ENCODE measurements around the gene CFAP99.

The CFAP99 gene

DNA sequence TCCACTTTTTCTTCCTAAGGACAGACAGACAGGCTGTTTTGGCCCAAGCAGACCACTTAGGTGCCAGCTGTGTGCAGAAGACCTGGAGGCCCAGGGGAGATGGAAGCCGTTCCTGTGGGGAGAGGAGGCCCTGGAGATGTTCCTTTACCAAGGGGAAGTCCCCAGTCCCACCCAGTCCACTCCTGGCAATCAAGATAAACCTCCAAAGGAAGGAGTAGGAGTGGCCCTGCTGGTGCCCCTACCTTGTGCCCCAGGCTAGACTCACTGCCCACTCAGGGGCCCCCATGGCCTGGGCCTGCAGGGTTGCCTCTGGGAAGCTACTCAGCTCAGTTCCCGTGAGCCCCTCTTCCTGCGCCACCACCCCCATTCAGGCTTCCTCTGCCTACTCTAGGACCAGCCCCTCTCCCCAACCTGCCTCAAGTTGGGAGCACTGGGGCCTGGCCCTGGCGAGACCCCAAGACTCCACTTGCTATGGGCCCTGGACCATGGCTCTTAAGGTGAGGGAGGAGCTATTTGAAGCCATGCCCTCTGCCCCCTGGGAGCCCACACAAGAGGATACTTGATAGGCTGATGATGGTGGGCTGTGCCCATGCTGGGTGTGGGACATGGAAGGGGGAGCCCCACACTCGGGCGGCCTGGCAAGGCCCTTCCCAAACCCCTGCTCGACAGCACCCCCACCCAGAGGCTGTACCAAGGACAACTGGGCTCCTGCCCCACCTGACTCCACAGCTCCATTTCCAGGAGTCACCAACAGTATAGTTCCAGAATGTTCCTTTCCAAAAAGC lies 25.4 kb downstream of the CFAP99 start:
- CTCF ChIA-PET: interaction anchor here (1.0 to 7.8 kb wide), 4 partner anchors 11 to 225 kb away, joined by 3 to 82 read pairs (median 4); no protein-coding TSS in a partner anchor
- TF ChIP-seq, protein P1, sequence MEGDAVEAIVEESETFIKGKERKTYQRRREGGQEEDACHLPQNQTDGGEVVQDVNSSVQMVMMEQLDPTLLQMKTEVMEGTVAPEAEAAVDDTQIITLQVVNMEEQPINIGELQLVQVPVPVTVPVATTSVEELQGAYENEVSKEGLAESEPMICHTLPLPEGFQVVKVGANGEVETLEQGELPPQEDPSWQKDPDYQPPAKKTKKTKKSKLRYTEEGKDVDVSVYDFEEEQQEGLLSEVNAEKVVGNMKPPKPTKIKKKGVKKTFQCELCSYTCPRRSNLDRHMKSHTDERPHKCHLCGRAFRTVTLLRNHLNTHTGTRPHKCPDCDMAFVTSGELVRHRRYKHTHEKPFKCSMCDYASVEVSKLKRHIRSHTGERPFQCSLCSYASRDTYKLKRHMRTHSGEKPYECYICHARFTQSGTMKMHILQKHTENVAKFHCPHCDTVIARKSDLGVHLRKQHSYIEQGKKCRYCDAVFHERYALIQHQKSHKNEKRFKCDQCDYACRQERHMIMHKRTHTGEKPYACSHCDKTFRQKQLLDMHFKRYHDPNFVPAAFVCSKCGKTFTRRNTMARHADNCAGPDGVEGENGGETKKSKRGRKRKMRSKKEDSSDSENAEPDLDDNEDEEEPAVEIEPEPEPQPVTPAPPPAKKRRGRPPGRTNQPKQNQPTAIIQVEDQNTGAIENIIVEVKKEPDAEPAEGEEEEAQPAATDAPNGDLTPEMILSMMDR (IDR thresholded peaks at IDR 0.05; ENCODE audit: control extremely low read depth, extremely low read depth, low read depth, missing control alignments): no peak
- POLR2A ChIA-PET: no interaction called here
- no peak for DNase-seq (ENCODE audit: extremely low spot score)

DNA sequence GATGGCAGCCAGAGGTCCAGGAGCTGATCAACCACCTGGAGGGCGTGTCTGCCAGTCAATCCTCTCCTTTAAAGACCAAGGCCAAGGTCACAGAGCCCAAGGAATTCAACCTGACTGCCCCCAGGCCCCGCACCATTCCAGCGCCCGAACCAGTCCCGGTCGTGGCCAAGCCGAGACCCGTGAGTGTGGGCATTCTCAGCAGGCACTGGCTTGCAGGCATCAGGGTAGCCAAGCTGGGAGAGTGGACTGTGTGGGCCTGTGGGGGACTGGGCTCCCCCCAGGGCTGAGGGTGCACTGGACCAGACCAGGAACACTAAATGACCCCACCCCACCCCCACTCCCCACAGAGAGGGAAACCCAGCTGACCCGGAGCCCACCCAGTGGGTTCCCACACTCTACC lies 26.4 kb downstream of the CFAP99 start:
- ChIA-PET POLR2A (no interaction called here), CTCF (interaction anchor here (1.4 to 7.8 kb wide), 2 partner anchors 14 to 226 kb away, joined by 3 to 82 read pairs; no protein-coding TSS in a partner anchor)
- TF ChIP-seq, protein P1 (IDR thresholded peaks at IDR 0.05; ENCODE audit: control extremely low read depth, extremely low read depth, low read depth, missing control alignments): no peak
- no peak for DNase-seq (ENCODE audit: extremely low spot score)

DNA sequence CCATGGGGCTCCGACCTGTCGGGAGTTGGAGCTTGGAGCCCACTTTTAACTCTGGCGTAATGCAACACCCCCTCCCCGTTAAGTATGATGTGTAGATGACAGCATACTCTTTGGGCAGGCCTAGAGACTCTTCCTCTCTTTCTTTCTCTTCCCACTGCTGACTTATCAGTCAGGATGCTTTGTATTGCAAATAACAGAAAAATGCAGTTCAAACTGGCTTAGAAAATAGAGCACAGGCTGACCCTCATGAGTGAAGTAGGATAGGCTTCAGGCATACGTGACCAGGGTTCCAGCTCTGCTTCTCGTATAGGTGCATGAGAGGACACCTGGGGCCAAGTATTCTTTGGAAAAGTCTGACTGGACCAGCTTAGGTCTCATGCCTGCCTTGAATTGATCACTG lies 26.8 kb downstream of the CFAP99 start:
- ChIA-PET CTCF (no interaction called here), POLR2A (no interaction called here)
- DNase-seq (ENCODE audit: extremely low spot score): no peak
- TF ChIP-seq, protein P1 (IDR thresholded peaks at IDR 0.05; ENCODE audit: control extremely low read depth, extremely low read depth, low read depth, missing control alignments): no peak

DNA sequence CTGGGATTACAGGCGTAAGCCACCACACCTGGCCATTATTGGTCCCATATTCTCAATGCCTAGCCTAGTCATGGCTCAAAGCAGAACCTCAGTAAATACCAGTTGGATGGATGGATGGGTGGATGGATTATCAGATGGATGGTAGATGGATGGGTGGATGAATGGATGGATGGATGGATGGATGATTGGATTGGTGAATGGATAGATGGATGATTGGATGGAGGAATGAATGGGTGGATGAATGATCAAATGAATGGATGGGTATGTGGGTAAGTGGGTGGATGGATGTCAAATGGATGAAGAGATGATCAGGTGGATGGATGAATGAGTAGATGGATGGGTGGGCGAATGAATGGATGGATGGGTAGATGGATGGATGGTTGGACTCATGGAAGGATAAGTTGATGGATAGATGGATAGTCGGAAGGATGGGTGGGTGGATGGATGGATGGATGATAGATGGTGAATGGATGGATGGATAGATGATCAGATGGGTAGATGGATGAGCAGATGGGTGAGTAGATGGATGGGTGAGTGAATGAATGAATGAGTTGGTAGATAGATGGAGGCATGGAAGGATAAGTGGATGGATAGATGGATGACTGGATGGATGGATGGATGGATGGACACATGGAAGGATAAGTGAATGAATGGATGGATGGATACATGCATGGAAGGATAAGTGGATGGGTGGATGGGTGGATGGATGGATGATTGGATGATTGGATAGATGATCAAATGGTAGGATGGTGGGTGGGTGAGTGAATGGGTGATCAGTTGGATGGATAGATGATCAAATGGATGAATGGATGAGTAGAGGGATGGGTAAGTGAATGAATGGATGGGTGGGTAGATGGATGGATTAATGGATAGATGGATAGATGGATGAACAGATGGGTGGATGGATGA lies 28.2 kb downstream of the CFAP99 start:
- TF ChIP-seq, protein P1 (IDR thresholded peaks at IDR 0.05; ENCODE audit: control extremely low read depth, extremely low read depth, low read depth, missing control alignments): no peak
- no peak for DNase-seq (ENCODE audit: extremely low spot score)
- ChIA-PET POLR2A (no interaction called here), CTCF (no interaction called here)

DNA sequence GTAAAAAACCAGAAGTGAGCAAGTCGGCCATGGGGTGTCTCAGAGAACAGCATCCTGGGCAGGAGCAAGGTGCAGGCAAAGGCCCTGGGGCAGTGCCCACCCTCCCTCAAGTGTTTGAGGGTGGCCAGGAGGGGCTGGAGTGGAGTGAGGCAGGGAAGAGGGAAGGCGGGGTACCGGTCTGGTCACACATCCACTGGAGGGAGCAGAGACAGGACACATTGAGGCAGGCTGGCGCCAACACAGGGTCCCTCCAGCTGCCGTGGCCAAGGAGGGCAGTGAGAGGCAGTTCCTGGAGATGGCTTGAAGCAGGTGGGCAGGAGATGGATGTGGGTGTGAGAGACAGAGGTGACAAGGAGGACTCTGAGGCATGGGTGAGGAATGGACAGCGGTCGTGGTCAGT lies 29.8 kb downstream of the CFAP99 start:
- CTCF ChIA-PET: interaction anchor here (0.7 to 1.7 kb wide), 2 partner anchors 12 to 16 kb away, joined by 3 to 5 read pairs; no protein-coding TSS in a partner anchor
- TF ChIP-seq, protein P1 (IDR thresholded peaks at IDR 0.05; ENCODE audit: control extremely low read depth, extremely low read depth, low read depth, missing control alignments): no peak
- no peak for DNase-seq (ENCODE audit: extremely low spot score)
- POLR2A ChIA-PET: no interaction called here

DNA sequence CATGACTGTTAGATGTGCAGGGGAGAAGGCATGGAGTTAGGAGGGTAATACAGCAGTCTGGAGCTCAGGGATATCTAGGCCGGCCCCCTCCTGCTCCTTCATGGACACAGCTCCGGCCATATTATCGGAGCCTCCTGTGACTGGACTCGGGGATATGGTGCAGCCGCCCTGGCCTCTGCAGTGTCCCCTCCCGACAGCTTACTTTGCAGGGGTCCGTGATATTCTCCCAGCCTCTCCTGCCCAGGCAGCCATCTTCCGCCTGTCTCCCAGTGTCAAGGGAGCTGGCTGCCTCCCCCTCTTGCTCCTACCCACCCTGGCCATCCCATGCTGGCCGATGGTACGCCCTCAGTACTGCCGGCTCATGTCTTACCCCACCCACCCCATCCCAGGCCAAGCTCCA lies 30.3 kb downstream of the CFAP99 start:
- TF ChIP-seq, protein P1 (IDR thresholded peaks at IDR 0.05; ENCODE audit: control extremely low read depth, extremely low read depth, low read depth, missing control alignments): no peak
- CTCF ChIA-PET: interaction anchor here (0.7 to 2.6 kb wide), 3 partner anchors 8 to 16 kb away, joined by 3 to 16 read pairs (median 5); no protein-coding TSS in a partner anchor
- DNase-seq (ENCODE audit: extremely low spot score): no peak
- POLR2A ChIA-PET: no interaction called here
